IMR-90 (cell line): ENCODE measurements around the gene SLC35E2B. TPM values are rescaled to one million over a fixed set of nuclear protein-coding genes. Genes with fewer than 3 reads are reported as not detected.
"Not testable (repeated sequence)": the region's sequence is repeated elsewhere in the genome, so short reads cannot be mapped to it uniquely, and the experiment has no call there.

ENCODE experiments used
- ATAC-seq: fragments of 200-7000 bp; cut with Tn5 transposase; 2 replicates; pipeline ENCODE4 v1.9.1; 2020; ENCODE audit warnings: low read depth, mild to moderate bottlenecking, moderate library complexity
- BruUV-seq: library from RNA; stranded (reverse); fragments of 400-500 nt; replicated peaks from 2 replicates; lab custom pipeline; 2021; lab: Mats Ljungman, UMichigan
- CTCF ChIA-PET: fragments of 300-600 bp; formaldehyde crosslinking; extraction: SDS; loops from one replicate; lab custom pipeline; 2021; ENCODE audit warnings: antibody characterized with exemption; lab: Yijun Ruan, JAX
- POLR2A ChIA-PET: fragments of 300-600 bp; sonication (Branson Sonifier 250); formaldehyde crosslinking; loops from one replicate; lab custom pipeline; 2022; ENCODE audit warnings: antibody characterized with exemption; ENCODE audit not compliant: unreplicated experiment; lab: Charles Lee
- DNase-seq: peaks from one replicate; pipeline ENCODE4 v3.0.0; 2013
- H2AFZ ChIP-seq: replicated peaks from 2 replicates; pipeline ENCODE3; 2013; ENCODE audit warnings: low read length, mild to moderate bottlenecking; ENCODE audit not compliant: poor library complexity
- H2AK5ac ChIP-seq: 2 replicates; pipeline ENCODE4 v1.6.1; 2013; ENCODE audit warnings: low read depth, low read length, inconsistent platforms
- H2AK9ac ChIP-seq: replicated peaks from 2 replicates; pipeline ENCODE3; 2013; ENCODE audit warnings: mild to moderate bottlenecking, low read depth, low read length, moderate library complexity; ENCODE audit not compliant: poor library complexity
- H2BK120ac ChIP-seq: 2 replicates; pipeline ENCODE4 v1.6.1; 2013; ENCODE audit warnings: low read depth, low read length, inconsistent platforms
- H2BK15ac ChIP-seq: 3 replicates; pipeline ENCODE4 v1.6.1; 2013; ENCODE audit warnings: low read depth, low read length, inconsistent platforms
- H2BK20ac ChIP-seq: 2 replicates; pipeline ENCODE4 v1.6.1; 2013; ENCODE audit warnings: low read depth, mild to moderate bottlenecking, inconsistent platforms, low read length, moderate library complexity
- H2BK5ac ChIP-seq: 2 replicates; pipeline ENCODE4 v1.6.1; 2013; ENCODE audit warnings: mild to moderate bottlenecking, low read depth, low read length, inconsistent platforms; ENCODE audit not compliant: poor library complexity, severe bottlenecking
- H3K14ac ChIP-seq: replicated peaks from 2 replicates; pipeline ENCODE4 v1.6.1; 2013; ENCODE audit warnings: low read depth, low read length, inconsistent platforms
- H3K18ac ChIP-seq: 2 replicates; pipeline ENCODE4 v1.6.1; 2013; ENCODE audit warnings: low read depth, low read length, control low read depth
- H3K23ac ChIP-seq: 2 replicates; pipeline ENCODE4 v1.6.1; 2013; ENCODE audit warnings: low read depth, low read length, inconsistent platforms
- H3K27ac ChIP-seq: 2 replicates; pipeline ENCODE4 v1.5.1; 2013; ENCODE audit warnings: mild to moderate bottlenecking, control low read depth, low read length; ENCODE audit not compliant: insufficient read depth
- H3K27me3 ChIP-seq: 2 replicates; pipeline ENCODE4 v1.6.1; 2013; ENCODE audit warnings: low read length; ENCODE audit not compliant: control insufficient read depth, insufficient read depth
- H3K36me3 ChIP-seq: 2 replicates; pipeline ENCODE4 v1.6.1; 2013; ENCODE audit warnings: low read length, mixed read lengths; ENCODE audit not compliant: control insufficient read depth, insufficient read depth
- H3K4ac ChIP-seq: 2 replicates; pipeline ENCODE4 v1.6.1; 2013; ENCODE audit warnings: low read depth, low read length, inconsistent platforms
- H3K4me1 ChIP-seq: 2 replicates; pipeline ENCODE4 v1.6.1; 2013; ENCODE audit warnings: low read length, mixed read lengths; ENCODE audit not compliant: control insufficient read depth, insufficient read depth
- H3K4me2 ChIP-seq: 2 replicates; pipeline ENCODE4 v1.6.1; 2013; ENCODE audit warnings: low read depth, mild to moderate bottlenecking, control low read depth, low read length, moderate library complexity
- H3K4me3 ChIP-seq: 2 replicates; pipeline ENCODE4 v1.5.1; 2013; ENCODE audit warnings: low read depth, mild to moderate bottlenecking, control low read depth, low read length, moderate library complexity; ENCODE audit not compliant: insufficient read depth
- H3K56ac ChIP-seq: 2 replicates; pipeline ENCODE4 v1.6.1; 2013; ENCODE audit warnings: low read length, inconsistent platforms; ENCODE audit not compliant: insufficient read depth; ENCODE audit errors: extremely low read depth
- H3K79me1 ChIP-seq, 2 experiments: 2 replicates each; pipeline ENCODE4 v1.6.1; 2013; ENCODE audit warnings: low read length in 2 of 2, inconsistent platforms in 1 of 2, low read depth in 1 of 2
- H3K9ac ChIP-seq: 2 replicates; pipeline ENCODE4 v1.6.1; 2013; ENCODE audit warnings: low read depth, low read length, control low read depth
- H3K9me1 ChIP-seq: 2 replicates; pipeline ENCODE4 v1.6.1; 2013; ENCODE audit warnings: low read length, inconsistent platforms; ENCODE audit not compliant: insufficient read depth
- H3K9me3 ChIP-seq: 2 replicates; pipeline ENCODE4 v1.6.1; 2013; ENCODE audit warnings: low read length; ENCODE audit not compliant: control insufficient read depth, insufficient read depth
- H4K20me1 ChIP-seq: 2 replicates; pipeline ENCODE4 v1.6.1; 2013; ENCODE audit warnings: low read length, inconsistent platforms; ENCODE audit not compliant: insufficient read depth
- H4K5ac ChIP-seq: 2 replicates; pipeline ENCODE4 v1.6.1; 2013; ENCODE audit warnings: mild to moderate bottlenecking, low read depth, low read length, control low read depth
- H4K8ac ChIP-seq, 2 experiments: 2 replicates each; pipeline ENCODE4 v1.6.1; 2013; ENCODE audit warnings: low read depth in 2 of 2, low read length in 2 of 2, control low read depth in 1 of 2, inconsistent platforms in 1 of 2
- H4K91ac ChIP-seq: 2 replicates; pipeline ENCODE4 v1.6.1; 2013; ENCODE audit warnings: low read depth, low read length, inconsistent platforms; ENCODE audit not compliant: insufficient read depth
- WGBS, 2 experiments: methylation state at CpG; one replicate each; pipeline versions ENCODE4 v1.1.5 to v1.1.7; 2013; ENCODE audit warnings: missing lambda C conversion rate in 2 of 2; ENCODE audit not compliant: insufficient read length in 1 of 2; ENCODE audit errors: extremely low coverage in 2 of 2; 5-methylcytosine and 5-hydroxymethylcytosine counted together
- dilution Hi-C: fragments of 300-500 bp; cut with HindIII; formaldehyde crosslinking; loops from one replicate; pipeline ENCODE4 v1.14.3; 2018; ENCODE audit warnings: low sequenced_read_pairs; ENCODE audit not compliant: unreplicated experiment
- in situ Hi-C: fragments of 300-500 bp; cut with MboI; formaldehyde crosslinking; loops from 3 replicates; pipeline ENCODE4 v1.14.3; 2019; ENCODE audit warnings: low sequenced_read_pairs, inconsistent platforms, mixed read lengths
- intact Hi-C: fragments of 100-400 bp; cut with micrococcal nuclease; formaldehyde crosslinking; loops from 2 replicates; pipeline ENCODE4 v1.10.0; 2022
- polyA plus RNA-seq, 3 experiments: library from polyadenylated mRNA; depleted of rRNA; stranded (reverse); fragments of >200 nt; gene quantifications; 2 replicates each; pipeline ENCODE4 v1.2.3, GENCODE V29; 2012; ENCODE audit warnings: low replicate concordance in 1 of 3
- total RNA-seq: library from RNA; depleted of rRNA; stranded (reverse); fragments of >200 nt; gene quantifications from 2 replicates; pipeline ENCODE4 v1.2.3, GENCODE V29; 2012

SLC35E2B gene
- total and polyA plus RNA-seq, 2 of the 4 experiments (the other 2 are of a cell fraction): 14.9 to 30.2 TPM

GRCh38 chr1:1664318-1664717 lies 28.3 kb downstream of the SLC35E2B start:
- H3K14ac ChIP-seq, H3K79me1 ChIP-seq, H4K8ac ChIP-seq, H4K20me1 ChIP-seq, H3K56ac ChIP-seq, H2BK20ac ChIP-seq, H2AK5ac ChIP-seq, CTCF ChIA-PET, BruUV-seq, DNase-seq, H3K9me3 ChIP-seq, H3K4me2 ChIP-seq, ATAC-seq, H3K4me3 ChIP-seq, intact Hi-C loops, H3K9ac ChIP-seq, H3K18ac ChIP-seq, H4K5ac ChIP-seq, H3K4me1 ChIP-seq, H3K4ac ChIP-seq, H2BK15ac ChIP-seq, in situ Hi-C loops, H2BK5ac ChIP-seq, H2AK9ac ChIP-seq, H3K23ac ChIP-seq, H4K91ac ChIP-seq, POLR2A ChIA-PET, H2AFZ ChIP-seq, H3K27me3 ChIP-seq, dilution Hi-C loops, H2BK120ac ChIP-seq, H3K27ac ChIP-seq, H3K9me1 ChIP-seq: not testable (repeated sequence)
- no CpG with 5 or more reads among the region's 11 CpGs for WGBS, 2 experiments
- peaks cover 30% of the 10 kb centered on the region for H3K36me3 ChIP-seq

- H3K23ac ChIP-seq, H3K56ac ChIP-seq, DNase-seq, ATAC-seq, H2BK15ac ChIP-seq, CTCF ChIA-PET, H3K4me1 ChIP-seq, in situ Hi-C loops, H3K27me3 ChIP-seq, intact Hi-C loops, H3K9me1 ChIP-seq, H4K20me1 ChIP-seq, H2BK120ac ChIP-seq, H3K9ac ChIP-seq, H3K14ac ChIP-seq, H2BK20ac ChIP-seq, H2AFZ ChIP-seq, H3K4me3 ChIP-seq, dilution Hi-C loops, BruUV-seq, H3K9me3 ChIP-seq, H3K79me1 ChIP-seq, POLR2A ChIA-PET, H2AK5ac ChIP-seq, H2AK9ac ChIP-seq: not testable (repeated sequence)
- H3K18ac ChIP-seq: peak overlapping the region; percentile 82; the same call in 1 of the 2 replicates
- H3K4me2 ChIP-seq: peak overlapping the region; percentile 82
- no CpG with 5 or more reads among the region's 15 CpGs for WGBS, 2 experiments
- H3K4ac ChIP-seq: peak overlapping the region; percentile 41
- H4K5ac ChIP-seq: peak overlapping the region; percentile 96
- peak overlapping the region in 1 of 2 experiments; percentile 40; a peak in 2 of 4 replicates for H4K8ac ChIP-seq
- H3K36me3 ChIP-seq: peaks cover 23% of the 10 kb centered on the region
- peak overlapping the region; percentile 69 for H2BK5ac ChIP-seq
- peak overlapping the region; percentile 42; the same call in 1 of the 2 replicates for H3K27ac ChIP-seq
- H4K91ac ChIP-seq: peak overlapping the region; percentile 44; the same call in 1 of the 2 replicates
These were observed 29.6 kb downstream of the SLC35E2B start for GRCh38 chr1:1662830-1663560.
